ENCODE measurements around the gene ITIH2.
"Not testable (repeated sequence)": the region's sequence is repeated elsewhere in the genome, so short reads cannot be mapped to it uniquely, and the experiment has no call there.

Gene ITIH2

DNA sequence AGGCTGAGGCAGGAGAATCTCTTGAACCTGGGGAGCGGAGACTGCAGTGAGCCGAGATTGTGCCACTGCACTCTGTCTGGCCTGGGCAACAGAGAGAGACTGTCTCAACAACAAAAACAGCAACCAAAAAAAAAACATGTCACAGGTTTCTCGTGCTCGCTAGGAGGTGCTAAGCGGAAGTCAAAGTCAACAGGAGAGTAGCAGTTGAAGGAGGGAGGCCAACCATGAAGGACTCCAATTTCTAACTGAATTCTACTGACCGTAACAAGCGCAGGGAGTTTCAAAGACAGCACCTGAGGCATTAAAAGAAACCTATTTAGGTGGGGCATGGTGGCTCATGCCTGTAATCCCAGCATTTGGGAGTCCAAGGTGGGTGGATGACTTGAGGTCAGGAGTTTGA lies 65.3 kb downstream of the ITIH2 start:
- Histone ChIP-seq H3K4me3 (ENCODE audit: insufficient read length, low read depth) (no peak overlapping the region), H3K36me3 (ENCODE audit: insufficient read depth, insufficient read length, low read length) (peaks cover 66% of the 10 kb centered on the region), H3K9me3 (ENCODE audit: insufficient read depth, low read length) (no peaks in the 10 kb centered on the region)

DNA sequence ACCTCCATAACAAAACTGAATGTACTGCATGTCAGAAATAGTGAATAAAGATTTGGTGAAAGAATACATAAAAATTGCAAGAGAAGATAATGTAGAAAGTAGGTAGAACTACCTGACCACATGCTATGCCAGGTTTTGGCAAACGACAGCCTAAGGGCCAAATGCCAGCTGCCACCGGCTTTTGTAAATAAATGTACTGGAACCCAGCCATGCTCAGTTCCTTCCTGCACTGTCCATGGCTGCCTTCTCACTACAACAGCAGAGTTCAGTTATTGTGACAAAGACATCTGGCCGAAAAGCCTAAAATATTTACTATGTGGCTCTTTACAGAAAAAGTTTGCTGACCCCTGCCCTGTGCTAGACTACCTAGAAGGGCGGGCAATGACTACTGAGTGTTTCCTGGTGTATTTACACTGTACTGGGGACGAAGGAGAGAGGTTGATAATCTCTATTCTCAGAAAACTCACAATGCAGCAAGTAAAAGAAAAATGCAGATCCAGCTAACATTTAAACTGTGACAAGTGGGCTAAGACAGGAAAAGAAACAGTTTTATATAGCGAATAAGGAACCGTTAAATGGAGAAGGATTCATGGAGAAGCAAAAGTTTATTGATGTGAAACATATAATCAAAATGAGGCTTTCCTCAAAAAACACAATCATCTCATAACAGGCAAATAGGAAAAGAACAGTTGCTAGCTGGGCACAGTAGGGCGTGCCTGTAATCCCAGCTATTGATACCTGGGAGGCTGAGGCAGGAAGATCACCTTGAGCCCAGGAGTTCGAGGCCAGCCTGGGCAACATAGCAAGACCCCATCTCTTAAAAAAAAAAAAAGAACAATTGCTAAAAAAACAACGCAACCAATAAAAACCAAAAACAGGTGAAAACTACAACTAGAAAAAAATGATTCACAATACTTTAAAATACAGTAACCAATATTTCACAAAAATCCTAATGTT lies 71.0 kb downstream of the ITIH2 start:
- Histone ChIP-seq H3K27me3 (ENCODE audit: insufficient read depth, insufficient read length) (no peaks in the 10 kb centered on the region), H3K4me3 (ENCODE audit: insufficient read length, low read depth) (no peak overlapping the region), H3K36me3 (ENCODE audit: insufficient read depth, insufficient read length, low read length) (peaks cover 67% of the 10 kb centered on the region), H3K9ac (ENCODE audit: insufficient read length, low read depth) (no peak overlapping the region), H3K9me3 (ENCODE audit: insufficient read depth, low read length) (no peaks in the 10 kb centered on the region), H3K4me1 (ENCODE audit: insufficient read depth, insufficient read length) (no peaks in the 10 kb centered on the region)
- TF ChIP-seq ZNF274 (IDR thresholded peaks at IDR 0.05; ENCODE audit: low read depth, low read length) (no peak), SUZ12 (IDR thresholded peaks at IDR 0.05; ENCODE audit: extremely low read depth, insufficient read depth, insufficient read length) (no peak), YY1 (IDR thresholded peaks at IDR 0.05; ENCODE audit: insufficient read depth, insufficient read length) (no peak)
- no peak for DNase-seq (ENCODE audit: low read depth, low spot score)

More for the DNA sequence above, 65.3 kb downstream of the ITIH2 start:
- DNase-seq (ENCODE audit: low read depth, low spot score): no peak
- Histone ChIP-seq H3K4me1 (ENCODE audit: insufficient read depth, insufficient read length) (no peaks in the 10 kb centered on the region), H3K9ac (ENCODE audit: insufficient read length, low read depth) (no peak overlapping the region), H3K27me3 (ENCODE audit: insufficient read depth, insufficient read length) (no peaks in the 10 kb centered on the region)
- TF ChIP-seq ZNF274 (IDR thresholded peaks at IDR 0.05; ENCODE audit: low read depth, low read length) (no peak), YY1 (IDR thresholded peaks at IDR 0.05; ENCODE audit: insufficient read depth, insufficient read length) (no peak), SUZ12 (IDR thresholded peaks at IDR 0.05; ENCODE audit: extremely low read depth, insufficient read depth, insufficient read length) (no peak)

DNA sequence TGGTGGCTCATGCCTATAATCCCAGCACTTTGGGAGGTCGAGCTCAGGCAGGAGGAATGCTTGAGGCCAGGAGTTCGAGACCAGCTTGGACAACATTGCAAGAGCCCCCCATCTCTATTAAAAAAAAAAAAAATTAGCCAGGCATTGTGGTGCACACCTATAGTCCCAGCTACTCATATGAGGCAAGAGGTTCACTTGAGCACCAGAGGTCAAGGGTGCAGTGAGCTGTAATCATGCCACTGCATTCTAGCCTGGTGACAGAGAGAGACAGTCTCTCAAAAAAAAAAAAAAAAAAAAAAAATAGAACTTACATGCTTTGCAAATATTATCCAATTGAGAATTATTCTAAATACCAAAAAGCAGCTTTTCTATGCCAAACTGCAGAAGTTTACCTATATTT lies 73.7 kb downstream of the ITIH2 start:
- no peaks in the 10 kb centered on the region for H3K27me3 ChIP-seq (ENCODE audit: insufficient read depth, insufficient read length)
- DNase-seq (ENCODE audit: low read depth, low spot score): no peak
- no peaks in the 10 kb centered on the region for H3K4me1 ChIP-seq (ENCODE audit: insufficient read depth, insufficient read length)
- H3K9me3 ChIP-seq (ENCODE audit: insufficient read depth, low read length): no peaks in the 10 kb centered on the region
- no peak overlapping the region for H3K4me3 ChIP-seq (ENCODE audit: insufficient read length, low read depth)
- H3K36me3 ChIP-seq (ENCODE audit: insufficient read depth, insufficient read length, low read length): peaks cover 71% of the 10 kb centered on the region
- TF ChIP-seq SUZ12 (IDR thresholded peaks at IDR 0.05; ENCODE audit: extremely low read depth, insufficient read depth, insufficient read length): no peak
- TF ChIP-seq YY1 (IDR thresholded peaks at IDR 0.05; ENCODE audit: insufficient read depth, insufficient read length): no peak
- no peak for TF ChIP-seq ZNF274 (IDR thresholded peaks at IDR 0.05; ENCODE audit: low read depth, low read length)
- H3K9ac ChIP-seq (ENCODE audit: insufficient read length, low read depth): no peak overlapping the region

DNA sequence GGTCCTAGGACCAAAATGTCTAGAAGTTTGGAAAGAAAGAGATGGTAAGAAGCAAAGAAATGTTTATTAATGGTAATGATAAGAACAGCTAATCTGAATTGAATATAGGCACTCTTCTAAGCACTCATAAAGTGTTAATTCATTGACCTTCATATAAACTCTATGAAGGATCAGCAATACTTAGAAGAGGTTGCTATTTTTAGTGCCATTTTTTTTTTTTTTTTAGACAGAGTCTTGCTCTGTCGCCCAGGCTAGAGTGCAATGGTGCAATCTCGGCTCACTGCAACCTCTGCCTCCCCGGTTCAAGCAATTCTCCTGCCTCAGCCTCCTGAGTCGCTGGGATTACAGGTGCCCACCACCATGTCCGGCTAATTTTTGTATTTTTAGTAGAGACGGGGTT lies 79.1 kb downstream of the ITIH2 start:
- DNase-seq (ENCODE audit: low read depth, low spot score); H3K4me3 ChIP-seq (ENCODE audit: insufficient read length, low read depth); H3K4me1 ChIP-seq (ENCODE audit: insufficient read depth, insufficient read length); H3K27me3 ChIP-seq (ENCODE audit: insufficient read depth, insufficient read length); H3K9me3 ChIP-seq (ENCODE audit: insufficient read depth, low read length); H3K9ac ChIP-seq (ENCODE audit: insufficient read length, low read depth): not testable (repeated sequence)
- peaks cover 40% of the 10 kb centered on the region for H3K36me3 ChIP-seq (ENCODE audit: insufficient read depth, insufficient read length, low read length)

DNA sequence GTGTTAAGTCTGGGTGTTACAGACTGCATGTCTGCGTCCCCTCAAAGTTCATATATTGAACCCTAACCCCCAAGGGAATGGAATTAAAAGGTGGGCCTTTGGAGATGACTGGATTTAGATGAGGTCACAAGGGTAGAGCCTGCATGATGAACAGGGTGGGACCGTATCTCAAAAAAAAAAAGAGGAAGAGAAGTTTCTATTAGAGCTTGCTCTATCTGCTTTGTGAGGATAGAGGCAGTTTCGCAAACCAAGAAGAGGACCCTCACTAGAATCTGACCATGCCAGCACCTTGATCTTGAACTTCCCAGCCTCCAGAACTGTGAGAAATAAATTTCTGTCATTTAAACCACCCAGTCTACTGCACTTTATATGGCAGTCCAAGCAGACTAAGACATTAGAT lies 83.3 kb downstream of the ITIH2 start:
- no peaks in the 10 kb centered on the region for H3K9me3 ChIP-seq (ENCODE audit: insufficient read depth, low read length)
- TF ChIP-seq YY1 (IDR thresholded peaks at IDR 0.05; ENCODE audit: insufficient read depth, insufficient read length) (no peak), SUZ12 (IDR thresholded peaks at IDR 0.05; ENCODE audit: extremely low read depth, insufficient read depth, insufficient read length) (no peak), ZNF274 (IDR thresholded peaks at IDR 0.05; ENCODE audit: low read depth, low read length) (no peak)
- H3K4me1 ChIP-seq (ENCODE audit: insufficient read depth, insufficient read length): no peaks in the 10 kb centered on the region
- no peak for DNase-seq (ENCODE audit: low read depth, low spot score)
- no peak overlapping the region for H3K4me3 ChIP-seq (ENCODE audit: insufficient read length, low read depth)
- no peak overlapping the region for H3K9ac ChIP-seq (ENCODE audit: insufficient read length, low read depth)
- peaks cover 20% of the 10 kb centered on the region for H3K36me3 ChIP-seq (ENCODE audit: insufficient read depth, insufficient read length, low read length)
- no peaks in the 10 kb centered on the region for H3K27me3 ChIP-seq (ENCODE audit: insufficient read depth, insufficient read length)

DNA sequence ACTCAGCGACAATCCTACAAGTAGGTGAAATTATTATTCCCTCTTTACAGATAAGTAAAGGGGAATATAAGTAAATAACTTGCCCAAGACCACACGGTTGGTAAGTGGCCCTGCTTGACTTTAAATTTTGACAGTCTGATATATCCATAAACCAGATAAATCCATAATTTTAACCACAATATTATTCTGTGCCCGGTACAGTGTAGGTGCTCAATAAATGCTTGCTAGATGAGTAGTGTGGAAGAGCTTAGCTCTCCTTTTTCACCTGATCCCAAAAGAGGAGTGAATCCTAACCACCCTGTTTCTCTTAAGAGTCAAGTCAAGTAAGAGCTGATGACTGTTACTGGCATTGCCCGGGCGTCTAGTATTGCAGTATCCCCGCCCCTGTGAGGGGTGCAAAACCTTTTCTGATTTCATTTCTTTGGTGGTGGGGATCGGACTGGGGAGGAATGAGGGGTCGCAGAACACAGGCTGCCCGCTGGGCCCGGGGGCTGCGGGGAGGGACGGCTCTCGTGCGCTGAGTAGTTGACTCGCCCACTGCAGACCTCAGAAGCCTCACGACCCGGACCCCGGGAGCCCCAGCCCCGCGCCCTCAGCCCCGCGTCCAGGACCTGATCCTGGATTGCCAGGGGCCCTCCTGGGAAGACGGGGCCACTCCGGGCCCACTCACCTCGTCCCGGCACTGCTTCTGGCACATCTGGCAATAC lies 84.2 kb downstream of the ITIH2 start:
- H3K27me3 ChIP-seq (ENCODE audit: insufficient read depth, insufficient read length): no peaks in the 10 kb centered on the region
- no peaks in the 10 kb centered on the region for H3K4me1 ChIP-seq (ENCODE audit: insufficient read depth, insufficient read length)
- no peaks in the 10 kb centered on the region for H3K9me3 ChIP-seq (ENCODE audit: insufficient read depth, low read length)
- peaks cover 24% of the 10 kb centered on the region for H3K36me3 ChIP-seq (ENCODE audit: insufficient read depth, insufficient read length, low read length)
- DNase-seq (ENCODE audit: low read depth, low spot score): no peak
- H3K4me3 ChIP-seq (ENCODE audit: insufficient read length, low read depth): peak overlapping the region; percentile 84
- peak overlapping the region; percentile 96 for H3K9ac ChIP-seq (ENCODE audit: insufficient read length, low read depth)
- TF ChIP-seq ZNF274 (IDR thresholded peaks at IDR 0.05; ENCODE audit: low read depth, low read length) (no peak), YY1 (IDR thresholded peaks at IDR 0.05; ENCODE audit: insufficient read depth, insufficient read length) (no peak), SUZ12 (IDR thresholded peaks at IDR 0.05; ENCODE audit: extremely low read depth, insufficient read depth, insufficient read length) (no peak)

All from NT2/D1 (cell line).